ENCODE data around the gene TIMP4.

Gene TIMP4

GRCh38 chr3:12158387-12159226, at the start of gene TIMP4:
TSS of gene TIMP4 (minus strand) at chr3:12158912. CDS start at chr3:12158840, 72 bp downstream.
- no peak for DNase-seq (ENCODE audit: low spot score)

- no peak for DNase-seq (ENCODE audit: low spot score)
Observed at GRCh38 chr3:12205171-12205570, 46.5 kb upstream of the TIMP4 start.

GRCh38 chr3:12201813-12202212, 43.1 kb upstream of the TIMP4 start:
- DNase-seq (ENCODE audit: low spot score) = no peak

GRCh38 chr3:12198301-12198700, 39.6 kb upstream of the TIMP4 start:
- DNase-seq (ENCODE audit: low spot score) = no peak

GRCh38 chr3:12197475-12197874, 38.8 kb upstream of the TIMP4 start:
- no peak for DNase-seq (ENCODE audit: low spot score)

GRCh38 chr3:12196684-12197083, 38.0 kb upstream of the TIMP4 start:
- DNase-seq (ENCODE audit: low spot score) = no peak

- no peak for DNase-seq (ENCODE audit: low spot score)
Observed at GRCh38 chr3:12195231-12195630, 36.5 kb upstream of the TIMP4 start.

GRCh38 chr3:12194669-12195161, 36.0 kb upstream of the TIMP4 start:
- DNase-seq (ENCODE audit: low spot score) = no peak

GRCh38 chr3:12194209-12194608, 35.5 kb upstream of the TIMP4 start:
- DNase-seq (ENCODE audit: low spot score) = peak; percentile 33

GRCh38 chr3:12193485-12194165, 34.9 kb upstream of the TIMP4 start:
- DNase-seq (ENCODE audit: low spot score) = no peak

GRCh38 chr3:12192655-12193484, 34.2 kb upstream of the TIMP4 start:
- DNase-seq (ENCODE audit: low spot score) = no peak

- no peak for DNase-seq (ENCODE audit: low spot score)
Observed at GRCh38 chr3:12192173-12192572, 33.5 kb upstream of the TIMP4 start.

GRCh38 chr3:12191559-12191958, 32.8 kb upstream of the TIMP4 start:
- DNase-seq (ENCODE audit: low spot score) = no peak

GRCh38 chr3:12190832-12191231, 32.1 kb upstream of the TIMP4 start:
- DNase-seq (ENCODE audit: low spot score) = no peak

- no peak for DNase-seq (ENCODE audit: low spot score)
Observed at GRCh38 chr3:12190221-12190807, 31.6 kb upstream of the TIMP4 start.

- DNase-seq (ENCODE audit: low spot score) = no peak
Observed at GRCh38 chr3:12188681-12189287, 30.1 kb upstream of the TIMP4 start.

GRCh38 chr3:12188328-12188648, 29.6 kb upstream of the TIMP4 start:
- no peak for DNase-seq (ENCODE audit: low spot score)

GRCh38 chr3:12187448-12188327, 29.0 kb upstream of the TIMP4 start:
- no peak for DNase-seq (ENCODE audit: low spot score)

- DNase-seq (ENCODE audit: low spot score) = no peak
Observed at GRCh38 chr3:12186515-12187286, 28.0 kb upstream of the TIMP4 start.

GRCh38 chr3:12186046-12186445, 27.3 kb upstream of the TIMP4 start:
- no peak for DNase-seq (ENCODE audit: low spot score)
